ENCODE measurements around the gene FAM20C.

DNA sequence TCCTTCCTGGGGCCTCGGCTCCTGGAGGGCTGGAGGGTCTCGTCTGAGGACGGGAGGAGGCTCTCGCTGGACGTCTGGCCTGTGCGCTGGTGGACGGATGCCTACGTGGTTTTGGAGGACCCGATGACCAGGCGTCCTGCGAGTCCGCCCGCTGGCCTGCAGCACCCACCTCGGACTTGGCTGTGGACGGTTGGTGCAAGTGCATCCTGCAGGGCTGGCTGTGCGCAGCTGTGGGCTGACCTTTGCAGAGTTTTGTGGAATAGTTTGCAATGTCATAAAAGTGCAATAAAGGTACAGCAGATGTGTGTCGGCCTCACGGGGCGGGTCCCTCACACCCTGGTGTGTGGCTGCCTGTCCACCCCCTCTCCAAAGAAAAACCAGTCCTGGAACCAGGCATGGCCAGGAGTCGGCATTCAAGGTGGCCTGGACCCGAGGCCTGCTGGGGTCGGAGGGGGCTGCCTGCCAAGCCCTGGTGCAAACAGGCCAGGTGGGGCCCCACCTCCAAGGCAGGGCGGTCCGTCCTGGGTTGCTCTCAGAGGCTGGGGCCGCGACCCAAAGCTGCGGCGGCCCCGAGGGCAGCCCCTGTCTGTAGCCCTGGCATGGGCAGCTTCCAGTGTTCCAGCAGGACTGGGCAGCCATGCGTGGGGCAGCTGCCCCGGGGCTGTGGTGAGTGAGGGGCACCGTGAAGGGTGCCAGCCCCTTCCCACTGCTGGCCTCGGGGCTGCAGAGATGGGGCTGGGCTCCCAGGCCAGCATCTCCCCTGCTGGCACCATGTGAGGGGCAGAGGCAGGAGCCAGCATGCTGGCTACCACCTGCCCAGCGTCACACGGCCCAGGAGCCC, 68.3 kb downstream of the FAM20C start:
- TF ChIP-seq, protein P1, sequence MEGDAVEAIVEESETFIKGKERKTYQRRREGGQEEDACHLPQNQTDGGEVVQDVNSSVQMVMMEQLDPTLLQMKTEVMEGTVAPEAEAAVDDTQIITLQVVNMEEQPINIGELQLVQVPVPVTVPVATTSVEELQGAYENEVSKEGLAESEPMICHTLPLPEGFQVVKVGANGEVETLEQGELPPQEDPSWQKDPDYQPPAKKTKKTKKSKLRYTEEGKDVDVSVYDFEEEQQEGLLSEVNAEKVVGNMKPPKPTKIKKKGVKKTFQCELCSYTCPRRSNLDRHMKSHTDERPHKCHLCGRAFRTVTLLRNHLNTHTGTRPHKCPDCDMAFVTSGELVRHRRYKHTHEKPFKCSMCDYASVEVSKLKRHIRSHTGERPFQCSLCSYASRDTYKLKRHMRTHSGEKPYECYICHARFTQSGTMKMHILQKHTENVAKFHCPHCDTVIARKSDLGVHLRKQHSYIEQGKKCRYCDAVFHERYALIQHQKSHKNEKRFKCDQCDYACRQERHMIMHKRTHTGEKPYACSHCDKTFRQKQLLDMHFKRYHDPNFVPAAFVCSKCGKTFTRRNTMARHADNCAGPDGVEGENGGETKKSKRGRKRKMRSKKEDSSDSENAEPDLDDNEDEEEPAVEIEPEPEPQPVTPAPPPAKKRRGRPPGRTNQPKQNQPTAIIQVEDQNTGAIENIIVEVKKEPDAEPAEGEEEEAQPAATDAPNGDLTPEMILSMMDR (IDR thresholded peaks at IDR 0.05; ENCODE audit: control extremely low read depth in 1 of 3, insufficient read depth in 1 of 3, low read depth in 1 of 3, low read length in 3 of 3), result no peak
- no peak for TF ChIP-seq YY1 (IDR thresholded peaks at IDR 0.05; ENCODE audit: low read depth, low read length)
- TF ChIP-seq POLR2A (IDR thresholded peaks at IDR 0.05; ENCODE audit: control extremely low read depth in 1 of 2, low read depth in 2 of 2, low read length in 2 of 2), result no peak
- TF ChIP-seq SIN3A (conservative IDR thresholded peaks at IDR 0.05 in 1 of 2, IDR thresholded peaks at IDR 0.05 in 1 of 2; ENCODE audit: low read depth in 1 of 2, low read length in 2 of 2), result no peak
